ENCODE results near the gene SNCB.

Gene SNCB

GRCh38 chr5:176620333-176620981, 9.9 kb downstream of the SNCB start:
- TF ChIP-seq EP300 (IDR thresholded peaks at IDR 0.05; ENCODE audit: borderline replicate concordance) (no peak), TEAD4 (IDR thresholded peaks at IDR 0.05) (no peak), CEBPB (IDR thresholded peaks at IDR 0.05) (no peak), MAX (IDR thresholded peaks at IDR 0.05) (no peak), CREB1 (IDR thresholded peaks at IDR 0.05; ENCODE audit: low read depth) (no peak), NFIC (IDR thresholded peaks at IDR 0.05) (no peak), TAF1 (IDR thresholded peaks at IDR 0.05; ENCODE audit: low read depth) (no peak), YY1 (IDR thresholded peaks at IDR 0.05; ENCODE audit: low read depth) (no peak), ZBTB7A (IDR thresholded peaks at IDR 0.05; ENCODE audit: low read depth) (no peak)

GRCh38 chr5:176619569-176620332, 10.6 kb downstream of the SNCB start:
- TF ChIP-seq MAX (IDR thresholded peaks at IDR 0.05) (peak; percentile 78; the same call in 1 of the 2 replicates), EGR1 (IDR thresholded peaks at IDR 0.05) (no peak), TAF1 (IDR thresholded peaks at IDR 0.05; ENCODE audit: low read depth) (0 out of 2 replicates have a peak, but pooled peaks have one; percentile 27), NFIC (IDR thresholded peaks at IDR 0.05) (no peak), TEAD4 (IDR thresholded peaks at IDR 0.05) (no peak), REST (IDR thresholded peaks at IDR 0.05; ENCODE audit: low read depth) (0 out of 2 replicates have a peak, but pooled peaks have one; percentile 2)

GRCh38 chr5:176619203-176619568, 11.1 kb downstream of the SNCB start:
- peak; percentile 84 for TF ChIP-seq MAX (IDR thresholded peaks at IDR 0.05)
- peak; percentile 82 for TF ChIP-seq RAD21 (IDR thresholded peaks at IDR 0.05; ENCODE audit: low read depth)
- TF ChIP-seq TAF1 (IDR thresholded peaks at IDR 0.05; ENCODE audit: low read depth) = no peak
- TF ChIP-seq ZBTB7A (IDR thresholded peaks at IDR 0.05; ENCODE audit: low read depth) = no peak
- 0 out of 2 replicates have a peak, but pooled peaks have one; percentile 12 for TF ChIP-seq TCF12 (IDR thresholded peaks at IDR 0.05; ENCODE audit: low read depth)
- no peak for TF ChIP-seq NFIC (IDR thresholded peaks at IDR 0.05)
- no peak for TF ChIP-seq EGR1 (IDR thresholded peaks at IDR 0.05)

- TF ChIP-seq USF1 (IDR thresholded peaks at IDR 0.05) (no peak), NFIC (IDR thresholded peaks at IDR 0.05) (no peak), EP300 (IDR thresholded peaks at IDR 0.05; ENCODE audit: borderline replicate concordance) (no peak), MAX (IDR thresholded peaks at IDR 0.05) (no peak), RAD21 (IDR thresholded peaks at IDR 0.05; ENCODE audit: low read depth) (no peak), YY1 (IDR thresholded peaks at IDR 0.05; ENCODE audit: low read depth) (no peak), TCF12 (IDR thresholded peaks at IDR 0.05; ENCODE audit: low read depth) (no peak), ZBTB7A (IDR thresholded peaks at IDR 0.05; ENCODE audit: low read depth) (no peak), CREB1 (IDR thresholded peaks at IDR 0.05; ENCODE audit: low read depth) (no peak), FOXM1 (IDR thresholded peaks at IDR 0.05; ENCODE audit: borderline replicate concordance, low read depth) (no peak), REST (IDR thresholded peaks at IDR 0.05; ENCODE audit: low read depth) (no peak), CEBPB (IDR thresholded peaks at IDR 0.05) (no peak), TEAD4 (IDR thresholded peaks at IDR 0.05) (no peak), EGR1 (IDR thresholded peaks at IDR 0.05) (no peak), TAF1 (IDR thresholded peaks at IDR 0.05; ENCODE audit: low read depth) (no peak)
These were observed 11.6 kb downstream of the SNCB start for GRCh38 chr5:176618783-176619182.

- TF ChIP-seq CREB1 (IDR thresholded peaks at IDR 0.05; ENCODE audit: low read depth) (no peak), REST (IDR thresholded peaks at IDR 0.05; ENCODE audit: low read depth) (no peak), TCF12 (IDR thresholded peaks at IDR 0.05; ENCODE audit: low read depth) (no peak), ZBTB7A (IDR thresholded peaks at IDR 0.05; ENCODE audit: low read depth) (no peak), EP300 (IDR thresholded peaks at IDR 0.05; ENCODE audit: borderline replicate concordance) (no peak), FOXM1 (IDR thresholded peaks at IDR 0.05; ENCODE audit: borderline replicate concordance, low read depth) (no peak), RAD21 (IDR thresholded peaks at IDR 0.05; ENCODE audit: low read depth) (no peak), EGR1 (IDR thresholded peaks at IDR 0.05) (no peak), CEBPB (IDR thresholded peaks at IDR 0.05) (no peak), TEAD4 (IDR thresholded peaks at IDR 0.05) (no peak), TAF1 (IDR thresholded peaks at IDR 0.05; ENCODE audit: low read depth) (no peak)
These were observed 13.8 kb downstream of the SNCB start for GRCh38 chr5:176616511-176616910.
